GM12873 (cell line): ENCODE results near the gene HAGH.

Experiments used
- CTCF ChIP-seq: IDR thresholded peaks from 2 replicates; pipeline ENCODE4 v1.5.1; 2012; ENCODE audit warnings: low read depth, mild to moderate bottlenecking, moderate library complexity, low read length, control low read depth; ENCODE audit not compliant: insufficient read depth; ENCODE audit errors: missing control alignments

HAGH gene

GRCh38 chr16:1781758-1782407, 44.7 kb downstream of the HAGH start:
- TF ChIP-seq CTCF: no peak

- TF ChIP-seq CTCF: no peak
Observed at GRCh38 chr16:1781254-1781653, 45.4 kb downstream of the HAGH start.

GRCh38 chr16:1780677-1781072, 46.0 kb downstream of the HAGH start:
- TF ChIP-seq CTCF: no peak

- no peak for TF ChIP-seq CTCF
Observed at GRCh38 chr16:1779741-1780676, 46.6 kb downstream of the HAGH start.

- no peak for TF ChIP-seq CTCF
Observed at GRCh38 chr16:1779234-1779701, 47.4 kb downstream of the HAGH start.

GRCh38 chr16:1778200-1779179, 48.1 kb downstream of the HAGH start:
- no peak for TF ChIP-seq CTCF
